CD4-positive, alpha-beta T cell (primary cell): ENCODE data around the gene BCKDHB. TPM values are rescaled to one million over a fixed set of nuclear protein-coding genes. Genes with fewer than 3 reads are reported as not detected.

Experiments used
- ATAC-seq: fragments of 200-7000 bp; cut with Tn5 transposase; one replicate; pipeline ENCODE4 v1.10.0; 2022; ENCODE audit warnings: mild to moderate bottlenecking; ENCODE audit not compliant: poor library complexity
- CTCF ChIA-PET: fragments of 350-600 bp; sonication (Branson Sonifier 250); formaldehyde crosslinking; loops from one replicate; lab custom pipeline; 2021; ENCODE audit warnings: antibody characterized with exemption, inconsistent platforms; lab: Charles Lee
- POLR2A ChIA-PET: fragments of 350-600 bp; sonication (Branson Sonifier 250); formaldehyde crosslinking; loops from one replicate; lab custom pipeline; 2021; ENCODE audit warnings: antibody characterized with exemption, inconsistent platforms; lab: Charles Lee
- DNase-seq, 14 experiments: peaks; one replicate each; pipeline ENCODE4 v3.0.0-alpha.2; 2013 to 2020; ENCODE audit warnings: mixed read lengths in 2 of 14
- H3K27ac ChIP-seq, 2 donors: one replicate each; pipeline versions ENCODE4 v1.5.1 to v1.7.0; 2013; ENCODE audit warnings: low read length in 2 of 2, low read depth in 1 of 2, mild to moderate bottlenecking in 1 of 2
- H3K27me3 ChIP-seq, 2 experiments: 1 replicate in 1 of 2; 2 replicates in 1 of 2; pipeline versions ENCODE4 v1.6.1 to v1.7.0; 2013; ENCODE audit warnings: low read length in 2 of 2, control low read depth in 1 of 2, mild to moderate bottlenecking in 1 of 2, moderate library complexity in 1 of 2; ENCODE audit not compliant: insufficient read depth in 2 of 2, control insufficient read depth in 1 of 2
- H3K36me3 ChIP-seq: one replicate; pipeline ENCODE4 v1.6.1; 2013; ENCODE audit warnings: low read length, control low read depth; ENCODE audit not compliant: insufficient read depth
- H3K4me1 ChIP-seq: one replicate; pipeline ENCODE4 v1.6.1; 2013; ENCODE audit warnings: low read length, control low read depth; ENCODE audit not compliant: insufficient read depth
- H3K4me3 ChIP-seq: one replicate; pipeline ENCODE4 v1.5.1; 2013; ENCODE audit warnings: mild to moderate bottlenecking, low read length, moderate library complexity
- H3K9me3 ChIP-seq, 2 experiments: 1 replicate in 1 of 2; 2 replicates in 1 of 2; pipeline versions ENCODE4 v1.6.1 to v1.7.0; 2013; ENCODE audit warnings: low read length in 2 of 2, mild to moderate bottlenecking in 2 of 2, control low read depth in 1 of 2, moderate library complexity in 1 of 2; ENCODE audit not compliant: control insufficient read depth in 1 of 2, insufficient read depth in 1 of 2
- H3K27ac Mint-ChIP-seq: one replicate; pipeline ENCODE4 v1.8.0; 2020; ENCODE audit warnings: mixed read lengths
- H3K27me3 Mint-ChIP-seq: one replicate; pipeline ENCODE4 v1.8.0; 2021; ENCODE audit warnings: mixed read lengths
- H3K36me3 Mint-ChIP-seq: one replicate; pipeline ENCODE4 v1.8.0; 2021; ENCODE audit warnings: low read depth, mixed read lengths
- H3K4me1 Mint-ChIP-seq: one replicate; pipeline ENCODE4 v1.8.0; 2021; ENCODE audit warnings: low read depth, mixed read lengths
- H3K4me3 Mint-ChIP-seq: one replicate; pipeline ENCODE4 v1.8.0; 2020; ENCODE audit warnings: mild to moderate bottlenecking, mixed read lengths
- H3K9me3 Mint-ChIP-seq: one replicate; pipeline ENCODE4 v1.8.0; 2020; ENCODE audit warnings: mixed read lengths
- intact Hi-C, 2 experiments: fragments of 100-400 bp; cut with DNase I in 1 of 2; cut with micrococcal nuclease in 1 of 2; formaldehyde crosslinking; loops; one replicate each; pipeline versions ENCODE4 v1.15.1 to v1.9.0; 2023 to 2025; cut with DNase I, micrococcal nuclease
- total RNA-seq, 174 experiments: library from RNA in 2 of 174; stranded (reverse) in 2 of 174; gene quantifications; one replicate each; pipeline ENCODE4 v1.2.3 and lab custom pipeline; 2021 to 2026
- TF ChIP-seq, protein P1 (sequence below): fragments of 200-600 bp; IDR thresholded peaks from one replicate; pipeline ENCODE4 v1.8.0; 2022; ENCODE audit warnings: antibody characterized with exemption, mild to moderate bottlenecking

Gene BCKDHB
- total RNA-seq, 2 experiments from 2014 or later, result 7.8 to 8.1 TPM

DNA sequence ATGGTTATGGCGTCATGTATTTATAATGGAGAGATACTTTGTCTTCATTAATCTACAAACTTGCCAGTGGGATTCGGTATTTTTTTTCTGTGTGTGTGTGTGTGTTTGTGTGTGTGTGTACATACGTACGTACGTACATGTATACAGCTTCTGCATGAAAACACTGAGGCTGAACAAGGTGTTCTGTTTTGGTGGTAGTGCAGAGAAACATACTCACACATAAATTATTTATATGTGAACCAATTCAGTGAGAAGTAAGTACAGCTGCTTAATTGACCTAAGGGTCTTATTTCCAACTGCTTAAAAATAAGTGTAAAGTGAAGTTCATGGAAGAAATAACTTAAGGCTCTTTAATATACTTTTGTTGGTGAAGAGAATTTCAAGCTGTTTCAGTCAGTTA, 234.2 kb downstream of the BCKDHB start:
- Mint-ChIP-seq H3K36me3 (no peaks in the 10 kb centered on the region), H3K4me3 (no peak overlapping the region), H3K27me3 (no peaks in the 10 kb centered on the region), H3K9me3 (no peaks in the 10 kb centered on the region), H3K4me1 (no peaks in the 10 kb centered on the region), H3K27ac (no peak overlapping the region)
- Histone ChIP-seq H3K4me1 (no peaks in the 10 kb centered on the region), H3K36me3 (no peaks in the 10 kb centered on the region), H3K27me3 (no peaks in the 10 kb centered on the region), H3K4me3 (no peak overlapping the region), H3K9me3 (no peaks in the 10 kb centered on the region), H3K27ac (no peak overlapping the region)
- DNase-seq (no peak), ATAC-seq (no peak)
- ChIA-PET CTCF (interaction anchor here (0.6 to 2.4 kb wide), 5 partner anchors 10 to 1413 kb away, joined by 3 to 8 read pairs (median 3); no protein-coding TSS in a partner anchor), POLR2A (no interaction called here)
- TF ChIP-seq, protein P1, sequence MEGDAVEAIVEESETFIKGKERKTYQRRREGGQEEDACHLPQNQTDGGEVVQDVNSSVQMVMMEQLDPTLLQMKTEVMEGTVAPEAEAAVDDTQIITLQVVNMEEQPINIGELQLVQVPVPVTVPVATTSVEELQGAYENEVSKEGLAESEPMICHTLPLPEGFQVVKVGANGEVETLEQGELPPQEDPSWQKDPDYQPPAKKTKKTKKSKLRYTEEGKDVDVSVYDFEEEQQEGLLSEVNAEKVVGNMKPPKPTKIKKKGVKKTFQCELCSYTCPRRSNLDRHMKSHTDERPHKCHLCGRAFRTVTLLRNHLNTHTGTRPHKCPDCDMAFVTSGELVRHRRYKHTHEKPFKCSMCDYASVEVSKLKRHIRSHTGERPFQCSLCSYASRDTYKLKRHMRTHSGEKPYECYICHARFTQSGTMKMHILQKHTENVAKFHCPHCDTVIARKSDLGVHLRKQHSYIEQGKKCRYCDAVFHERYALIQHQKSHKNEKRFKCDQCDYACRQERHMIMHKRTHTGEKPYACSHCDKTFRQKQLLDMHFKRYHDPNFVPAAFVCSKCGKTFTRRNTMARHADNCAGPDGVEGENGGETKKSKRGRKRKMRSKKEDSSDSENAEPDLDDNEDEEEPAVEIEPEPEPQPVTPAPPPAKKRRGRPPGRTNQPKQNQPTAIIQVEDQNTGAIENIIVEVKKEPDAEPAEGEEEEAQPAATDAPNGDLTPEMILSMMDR, result no peak
- intact Hi-C loops, result loop anchor here in 1 of 2 experiments (2.0 kb wide), 1 partner anchor 1414 kb away; no protein-coding TSS in a partner anchor

DNA sequence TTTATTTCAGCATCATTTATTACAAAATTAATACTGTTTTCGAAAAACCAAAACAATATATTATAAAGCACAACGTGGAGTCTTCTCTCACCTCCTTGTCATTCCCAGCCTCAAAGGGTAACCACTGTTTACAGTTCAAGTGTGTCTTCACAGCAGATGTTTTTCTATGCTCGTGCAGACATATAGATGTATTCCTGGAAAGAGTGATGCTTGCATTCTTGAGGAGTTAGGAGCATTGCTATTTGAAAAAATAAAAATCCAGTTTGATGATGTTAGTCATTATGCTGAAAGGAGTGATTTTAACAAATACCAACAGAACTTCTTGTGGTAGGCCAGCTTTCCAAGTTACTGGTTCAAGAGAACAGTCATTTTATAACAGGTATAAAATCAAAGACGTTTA, 234.9 kb downstream of the BCKDHB start:
- no peak overlapping the region for H3K4me3 ChIP-seq
- DNase-seq, result no peak
- H3K36me3 Mint-ChIP-seq, result no peaks in the 10 kb centered on the region
- no peak overlapping the region for H3K27ac Mint-ChIP-seq
- H3K9me3 ChIP-seq, result no peaks in the 10 kb centered on the region
- ChIA-PET CTCF (interaction anchor here (1.2 to 2.4 kb wide), 3 partner anchors 10 to 39 kb away, joined by 3 to 8 read pairs (median 3); no protein-coding TSS in a partner anchor), POLR2A (no interaction called here)
- intact Hi-C loops, result loop anchor here in 1 of 2 experiments (2.0 kb wide), 1 partner anchor 1413 kb away; no protein-coding TSS in a partner anchor
- H3K36me3 ChIP-seq, result no peaks in the 10 kb centered on the region
- no peaks in the 10 kb centered on the region for H3K27me3 ChIP-seq
- H3K9me3 Mint-ChIP-seq, result no peaks in the 10 kb centered on the region
- TF ChIP-seq, protein P1, result no peak
- no peak overlapping the region for H3K27ac ChIP-seq
- H3K27me3 Mint-ChIP-seq, result no peaks in the 10 kb centered on the region
- ATAC-seq, result no peak
- no peaks in the 10 kb centered on the region for H3K4me1 ChIP-seq
- no peaks in the 10 kb centered on the region for H3K4me1 Mint-ChIP-seq
- H3K4me3 Mint-ChIP-seq, result no peak overlapping the region

DNA sequence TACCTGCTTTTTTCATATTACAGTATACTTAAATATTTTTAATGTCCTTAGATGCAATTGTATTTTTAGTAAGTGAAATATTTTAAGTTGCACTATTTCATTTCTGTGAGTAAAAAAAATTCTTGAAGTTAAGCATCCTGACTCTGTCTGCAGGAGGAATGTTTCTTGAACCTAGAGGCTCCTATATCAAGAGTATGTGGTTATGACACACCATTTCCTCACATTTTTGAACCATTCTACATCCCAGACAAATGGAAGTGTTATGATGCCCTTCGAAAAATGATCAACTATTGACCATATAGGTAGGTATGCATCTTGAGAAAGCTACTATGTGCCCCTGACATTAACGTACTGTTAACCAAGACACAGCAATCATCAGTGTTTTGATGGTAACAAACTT, 237.0 kb downstream of the BCKDHB start:
- H3K4me3 ChIP-seq, result no peak overlapping the region
- Mint-ChIP-seq H3K36me3 (no peaks in the 10 kb centered on the region), H3K27ac (no peak overlapping the region), H3K9me3 (no peaks in the 10 kb centered on the region), H3K27me3 (no peaks in the 10 kb centered on the region), H3K4me3 (no peak overlapping the region), H3K4me1 (no peaks in the 10 kb centered on the region)
- H3K4me1 ChIP-seq, result no peaks in the 10 kb centered on the region
- TF ChIP-seq, protein P1, result no peak
- CTCF ChIA-PET, result no interaction called here
- ATAC-seq (no peak), DNase-seq (no peak)
- H3K9me3 ChIP-seq, result no peaks in the 10 kb centered on the region
- H3K27me3 ChIP-seq, result no peaks in the 10 kb centered on the region
- POLR2A ChIA-PET, result no interaction called here
- intact Hi-C loops, result no loop called here
- H3K27ac ChIP-seq, result no peak overlapping the region
- H3K36me3 ChIP-seq, result no peaks in the 10 kb centered on the region
